Omental fat pad (tissue), 4 donors: Measurements from ENCODE around the gene EEPD1. TPM values are rescaled to one million over a fixed set of nuclear protein-coding genes. Genes with fewer than 3 reads are reported as not detected.
"Not testable (repeated sequence)": the region's sequence is repeated elsewhere in the genome, so short reads cannot be mapped to it uniquely, and the experiment has no call there.

Source experiments
- ATAC-seq: fragments of 150-250 bp; one replicate; pipeline ENCODE4 v1.9.1; 2016; ENCODE audit warnings: mild to moderate bottlenecking, moderate library complexity; ENCODE audit not compliant: low FRiP score
- DNase-seq: peaks from one replicate; pipeline ENCODE4 v3.0.0-alpha.2; 2019; ENCODE audit warnings: low spot score
- CTCF ChIP-seq, 3 donors: fragments of 450-650 bp; IDR thresholded peaks; one replicate each; pipeline ENCODE4 v1.5.1; 2016 to 2017; ENCODE audit warnings: antibody characterized with exemption in 3 of 3, mild to moderate bottlenecking in 3 of 3, moderate library complexity in 2 of 3
- total RNA-seq, 4 donors: library from RNA; depleted of rRNA; stranded (reverse); fragments of >200 nt; gene quantifications; one replicate each; pipeline ENCODE4 v1.1.0, GENCODE V29; 2016

Gene EEPD1
- total RNA-seq, 4 donors from 2014 or later = 6.5 to 23.0 (median 20.1) TPM

- TF ChIP-seq CTCF (IDR thresholded peaks at IDR 0.05) = no peak
- no peak for ATAC-seq
- no peak for DNase-seq
Observed at GRCh38 chr7:36141351-36141750, 11.7 kb upstream of the EEPD1 start.

- DNase-seq (no peak), ATAC-seq (no peak)
- TF ChIP-seq CTCF (IDR thresholded peaks at IDR 0.05) = no peak
Observed at GRCh38 chr7:36141850-36142249, 11.2 kb upstream of the EEPD1 start.

- DNase-seq (no peak), ATAC-seq (no peak)
- TF ChIP-seq CTCF (IDR thresholded peaks at IDR 0.05) = no peak
Observed at GRCh38 chr7:36144189-36144588, 8.9 kb upstream of the EEPD1 start.

GRCh38 chr7:36145686-36146085 is 7.4 kb upstream of the EEPD1 start:
- ATAC-seq = no peak

GRCh38 chr7:36147361-36147760 is 5.7 kb upstream of the EEPD1 start:
- DNase-seq (no peak), ATAC-seq (no peak)

More at GRCh38 chr7:36145686-36146085, 7.4 kb upstream of the EEPD1 start:
- no peak for DNase-seq
- TF ChIP-seq CTCF (IDR thresholded peaks at IDR 0.05) = no peak

DNA sequence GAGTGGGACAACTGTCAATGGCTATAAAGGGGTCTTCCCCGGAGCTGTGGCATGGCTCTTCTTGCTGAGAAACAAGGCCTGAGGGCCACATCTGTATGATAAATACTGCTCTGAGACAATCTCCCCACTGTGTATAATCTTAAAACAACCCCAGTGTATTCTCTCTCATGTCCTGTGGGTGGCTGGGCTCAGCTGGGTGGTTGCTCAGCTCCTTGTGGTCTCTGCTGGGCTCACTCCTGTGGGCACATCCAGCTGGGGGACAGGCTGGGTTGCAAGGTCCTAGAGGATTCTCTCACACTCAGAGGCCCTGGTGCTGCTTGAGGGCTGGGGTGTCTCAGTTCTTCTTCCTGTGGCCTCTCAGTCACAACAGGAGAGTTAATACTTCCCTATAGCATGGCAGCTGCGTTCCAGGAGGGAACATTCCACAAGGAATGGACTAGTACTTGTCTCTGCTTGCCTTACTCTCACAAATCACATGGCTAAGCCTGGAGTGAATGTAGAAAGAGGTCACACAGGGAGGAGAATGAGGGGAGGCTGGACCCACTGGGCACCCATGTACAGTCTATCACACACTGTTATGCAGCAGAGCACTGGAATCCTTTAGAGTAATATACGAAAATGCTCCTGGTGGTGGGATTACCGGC is 4.5 kb upstream of the EEPD1 start:
- ATAC-seq = no peak
- TF ChIP-seq CTCF (IDR thresholded peaks at IDR 0.05) = no peak
- DNase-seq = no peak

More at GRCh38 chr7:36147361-36147760, 5.7 kb upstream of the EEPD1 start:
- no peak for TF ChIP-seq CTCF (IDR thresholded peaks at IDR 0.05)

- not testable (repeated sequence) for DNase-seq, ATAC-seq
Observed at GRCh38 chr7:36149240-36149639, 3.8 kb upstream of the EEPD1 start.
